Measurements from ENCODE around the gene GFRA1.

The GFRA1 gene

GRCh38 chr10:116247691-116248090 lies 25.3 kb downstream of the GFRA1 start:
- no peak for TF ChIP-seq CTCF (IDR thresholded peaks at IDR 0.05)

- TF ChIP-seq CTCF (IDR thresholded peaks at IDR 0.05), result no peak
Observed at GRCh38 chr10:116246263-116246662, 26.7 kb downstream of the GFRA1 start.

GRCh38 chr10:116245156-116245555 lies 27.9 kb downstream of the GFRA1 start:
- no peak for TF ChIP-seq CTCF (IDR thresholded peaks at IDR 0.05)

- TF ChIP-seq CTCF (IDR thresholded peaks at IDR 0.05), result no peak
Observed at GRCh38 chr10:116241642-116242410, 31.2 kb downstream of the GFRA1 start.

- no peak for TF ChIP-seq CTCF (IDR thresholded peaks at IDR 0.05)
Observed at GRCh38 chr10:116241085-116241484, 31.9 kb downstream of the GFRA1 start.

- TF ChIP-seq CTCF (IDR thresholded peaks at IDR 0.05), result no peak
Observed at GRCh38 chr10:116240157-116240950, 32.7 kb downstream of the GFRA1 start.

- no peak for TF ChIP-seq CTCF (IDR thresholded peaks at IDR 0.05)
Observed at GRCh38 chr10:116239229-116239628, 33.8 kb downstream of the GFRA1 start.

Data from LNCAP (cell line).